TTC549 (cell line): ENCODE data around the gene CXCL9.
A peak's percentile ranks its signal among the peaks of the same experiment; 100 is the strongest.
"Not testable (repeated sequence)": the region's sequence is repeated elsewhere in the genome, so short reads cannot be mapped to it uniquely, and the experiment has no call there.

ENCODE experiments used
- FAIRE-seq: peaks from 2 replicates; lab custom pipeline; 2012; peaks lifted over from hg19 to GRCh38; lab: Jason Lieb, UNC

CXCL9 gene

DNA sequence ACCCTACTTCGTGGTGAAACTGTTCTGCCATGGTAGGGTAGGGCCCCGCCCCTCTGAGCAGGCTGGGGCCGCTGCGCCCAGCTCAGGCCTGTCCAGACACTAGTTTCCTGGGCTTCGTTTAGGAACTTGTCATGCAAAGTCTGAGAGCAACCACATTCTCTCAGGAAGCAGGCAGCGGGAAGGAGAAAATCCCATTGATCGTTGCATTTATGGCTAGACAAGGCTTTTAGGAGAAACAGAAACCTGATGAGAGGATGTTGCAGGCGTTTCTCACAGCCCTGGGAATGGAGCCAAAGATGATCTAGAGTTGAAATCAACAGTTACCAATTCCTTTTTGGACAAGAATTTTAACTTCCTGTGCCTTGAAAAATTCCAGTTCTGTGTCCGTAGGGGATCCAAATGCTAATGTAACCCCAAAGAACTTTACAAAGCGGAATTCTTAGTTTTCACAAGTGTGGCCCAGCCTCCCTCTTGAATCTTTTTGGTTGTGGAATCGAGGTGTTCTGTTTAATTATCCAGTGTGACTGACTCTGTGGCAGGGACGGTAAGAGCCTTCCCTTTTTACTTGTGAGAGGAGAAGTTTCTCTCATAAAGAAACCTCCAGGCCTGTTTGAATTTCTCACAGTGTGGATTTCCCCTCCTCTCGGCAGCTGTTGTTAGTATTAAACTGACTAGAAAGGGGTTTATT, 4.5 kb upstream of the CXCL9 start:
- FAIRE-seq: no peak

- FAIRE-seq: no peak
Observed at GRCh38 chr4:76011018-76011670, 3.8 kb upstream of the CXCL9 start.

GRCh38 chr4:76010576-76010975, 3.3 kb upstream of the CXCL9 start:
- no peak for FAIRE-seq

- FAIRE-seq: no peak
Observed at GRCh38 chr4:76009311-76009710, 2.0 kb upstream of the CXCL9 start.

DNA sequence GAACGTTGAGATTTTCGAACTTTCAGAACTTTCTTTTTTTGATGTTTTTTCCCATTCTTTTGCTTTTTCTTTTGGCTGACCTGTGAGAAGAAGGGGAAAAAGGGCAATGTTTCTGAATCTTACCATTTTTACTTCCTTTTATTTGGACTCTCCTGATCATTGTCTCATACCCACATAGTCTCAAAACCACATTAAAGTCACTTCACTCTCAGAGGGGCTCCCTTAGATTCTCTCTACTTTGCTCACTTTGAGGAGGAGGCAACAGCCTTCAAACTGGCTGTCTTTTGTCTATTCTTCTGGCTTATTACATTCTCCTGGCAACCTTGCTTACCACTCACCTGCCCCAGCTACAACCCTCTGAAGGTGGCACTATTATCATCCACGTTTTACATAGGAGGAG, 3.7 kb downstream of the CXCL9 start:
- no peak for FAIRE-seq

DNA sequence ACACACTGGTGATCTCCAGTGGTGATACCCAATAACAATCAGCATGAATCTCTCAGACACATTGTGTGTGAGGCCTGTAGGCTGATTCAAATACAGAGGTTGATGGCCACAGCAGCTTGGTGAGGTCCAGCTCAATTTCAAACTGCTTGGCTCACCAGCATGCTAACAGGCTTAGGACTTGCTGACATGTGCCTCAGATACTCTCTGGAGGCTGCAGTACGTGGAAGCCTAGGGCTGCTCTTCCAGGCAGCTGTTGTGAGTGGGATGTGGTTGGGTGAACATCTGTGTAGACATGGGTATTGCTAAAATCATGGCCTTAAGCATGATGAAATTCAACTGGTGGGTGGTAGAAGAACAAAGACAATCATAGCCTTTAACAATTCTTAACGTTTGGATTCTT, 4.3 kb downstream of the CXCL9 start:
- no peak for FAIRE-seq

DNA sequence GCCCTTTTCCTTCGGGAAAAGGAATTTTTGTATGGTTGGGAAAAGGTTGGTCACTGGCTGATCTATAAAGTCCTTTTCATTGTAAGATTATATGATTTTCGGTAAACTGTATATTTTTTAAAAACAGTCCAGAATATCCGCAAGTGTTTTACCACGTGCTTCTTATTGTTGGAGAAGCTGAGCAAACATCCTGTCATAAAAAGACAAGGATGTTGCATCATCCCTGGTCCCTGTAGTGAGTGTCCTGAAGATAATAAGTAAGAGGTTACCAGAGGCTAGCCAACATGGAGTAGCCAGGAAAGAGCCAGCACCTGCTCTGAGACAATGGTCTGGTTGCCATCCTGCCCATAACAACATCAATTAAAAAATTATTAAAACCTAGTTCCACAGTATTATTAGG, 5.1 kb downstream of the CXCL9 start:
- no peak for FAIRE-seq

- no peak for FAIRE-seq
Observed at GRCh38 chr4:76001700-76002099, 5.6 kb downstream of the CXCL9 start.

GRCh38 chr4:76000279-76000678, 7.0 kb downstream of the CXCL9 start:
- FAIRE-seq: no peak

DNA sequence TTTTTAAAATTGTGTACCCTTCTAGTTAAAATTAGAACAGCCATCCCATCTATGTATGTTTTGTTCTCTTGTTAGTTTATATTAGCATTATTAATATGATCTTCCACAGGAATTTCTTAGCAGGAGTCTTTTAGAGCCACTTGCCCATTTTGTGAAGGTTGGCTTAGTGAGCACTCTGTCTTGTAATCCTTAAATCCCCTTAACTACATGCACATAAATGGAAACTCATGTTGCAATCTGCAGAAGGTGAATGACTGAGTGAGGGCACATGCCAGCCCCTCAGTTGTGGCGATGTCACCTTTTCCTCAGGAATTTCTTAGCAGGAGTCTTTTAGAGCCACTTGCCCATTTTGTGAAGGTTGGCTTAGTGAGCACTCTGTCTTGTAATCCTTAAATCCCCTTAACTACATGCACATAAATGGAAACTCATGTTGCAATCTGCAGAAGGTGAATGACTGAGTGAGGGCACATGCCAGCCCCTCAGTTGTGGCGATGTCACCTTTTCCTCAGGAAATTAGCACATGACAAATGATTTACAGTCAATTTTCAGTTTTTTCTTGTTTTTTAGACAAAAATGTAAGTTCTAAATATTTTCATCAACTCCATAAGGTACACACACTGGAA, 8.7 kb downstream of the CXCL9 start:
- not testable (repeated sequence) for FAIRE-seq

- FAIRE-seq: no peak
Observed at GRCh38 chr4:75997946-75998345, 9.4 kb downstream of the CXCL9 start.

DNA sequence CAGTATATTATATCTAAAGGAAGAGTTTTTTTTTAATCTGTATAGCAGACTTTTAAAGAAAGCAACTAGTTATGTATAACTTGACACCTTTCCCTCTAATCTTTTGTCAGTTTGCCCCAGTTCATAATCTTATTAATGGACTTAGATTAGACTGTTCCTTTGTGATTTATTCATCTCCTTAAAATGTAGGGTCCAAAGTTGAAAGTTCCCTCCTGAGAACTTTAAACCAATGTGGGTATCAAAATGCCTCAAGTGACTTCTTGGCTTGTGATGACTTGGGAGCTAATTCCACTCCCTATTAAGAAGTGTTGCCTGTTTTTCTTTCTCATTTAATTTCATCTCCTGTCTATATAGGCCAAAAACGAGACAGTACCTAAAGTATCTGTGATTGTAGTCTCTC, 10.2 kb downstream of the CXCL9 start:
- no peak for FAIRE-seq

DNA sequence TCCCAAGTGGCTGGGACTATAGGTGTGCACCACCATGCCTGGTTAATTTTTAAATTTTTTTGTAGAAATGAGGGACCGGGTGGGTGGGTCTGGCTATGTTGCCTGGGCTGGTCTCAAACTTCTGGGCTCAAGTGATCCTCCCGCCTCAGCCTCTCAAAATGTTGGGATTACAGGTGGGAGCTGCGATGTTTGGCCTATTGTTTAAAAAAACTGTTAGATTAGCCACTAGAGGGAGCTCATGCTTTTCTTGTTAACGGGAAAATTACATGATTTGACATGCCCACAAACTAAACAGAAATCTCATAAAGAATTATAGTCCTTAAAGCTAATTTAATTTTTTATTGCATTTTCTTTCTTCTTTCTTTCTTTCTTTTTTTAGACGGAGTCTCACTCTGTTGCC, 11.6 kb downstream of the CXCL9 start:
- peak; percentile 37 for FAIRE-seq

DNA sequence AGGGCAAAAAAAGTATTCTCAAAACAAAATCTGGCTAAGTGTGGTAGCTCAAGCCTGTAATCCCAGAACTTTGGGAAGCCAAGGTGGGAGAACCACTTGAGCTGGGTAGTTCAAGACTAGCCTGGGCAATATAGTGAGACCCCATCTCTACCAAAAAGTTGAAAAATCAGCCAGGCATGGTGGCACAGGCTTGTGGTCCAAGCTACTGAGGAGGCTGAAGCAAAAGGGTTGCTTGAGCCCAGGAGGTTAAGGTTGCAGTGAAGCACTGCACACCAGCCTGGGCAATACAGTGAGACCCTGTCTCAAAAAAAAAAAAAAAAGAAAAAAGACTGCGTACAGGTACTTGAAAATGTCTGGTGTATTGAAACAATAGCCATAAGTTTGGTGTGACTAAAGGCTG, 14.8 kb downstream of the CXCL9 start:
- no peak for FAIRE-seq

DNA sequence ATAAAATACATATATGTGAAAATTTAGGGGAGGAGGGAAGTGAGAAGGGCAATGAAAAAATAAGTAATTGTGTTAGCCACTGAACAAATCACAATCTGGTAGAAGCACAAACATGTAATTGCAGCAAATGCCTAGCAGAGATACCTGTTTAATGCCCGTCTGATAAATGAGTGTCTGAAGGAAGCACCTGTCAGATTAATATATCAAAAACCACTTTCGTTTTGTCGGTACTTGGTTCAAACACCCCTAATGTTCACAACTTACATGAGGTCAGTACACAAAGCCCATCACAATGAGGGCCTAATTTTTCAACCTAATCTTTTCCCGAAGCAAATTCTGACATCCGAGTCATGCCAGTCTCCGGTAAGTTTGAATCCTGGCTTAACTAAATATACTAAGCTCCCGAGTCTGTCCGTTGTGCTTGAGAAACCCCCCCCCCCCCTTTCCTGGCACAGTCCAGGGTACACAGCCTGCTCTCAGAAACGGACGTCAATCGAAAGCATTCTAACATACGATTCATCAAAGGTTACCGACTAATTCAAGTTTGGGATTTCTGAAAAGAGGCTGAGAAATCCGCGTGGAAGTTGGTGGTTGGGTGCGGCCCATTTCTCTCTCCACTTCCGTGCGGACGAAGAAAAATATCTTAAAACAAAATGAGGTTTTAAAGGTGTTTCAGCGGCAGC, 17.3 kb downstream of the CXCL9 start:
- FAIRE-seq: no peak

GRCh38 chr4:75985116-75985515, 22.2 kb downstream of the CXCL9 start:
- FAIRE-seq: no peak

DNA sequence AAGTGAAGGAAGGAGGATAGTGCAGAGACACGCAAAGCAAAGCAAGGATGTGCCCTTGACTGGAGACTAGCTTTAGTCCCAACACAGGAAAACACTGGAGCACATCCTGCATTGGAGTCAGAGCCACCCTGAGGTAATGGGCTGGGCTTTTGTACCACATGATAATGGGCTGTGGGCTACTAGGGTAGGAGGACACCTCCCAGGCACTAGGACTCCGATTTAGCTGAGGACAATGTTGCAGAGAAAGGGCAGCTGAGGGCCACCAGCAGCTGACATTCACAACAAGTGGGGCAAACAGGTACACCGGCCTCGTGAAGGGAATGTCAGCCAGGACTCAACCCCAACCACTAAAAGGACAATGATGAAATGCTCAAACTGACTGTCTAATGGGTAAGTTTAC, 26.7 kb downstream of the CXCL9 start:
- FAIRE-seq: no peak

- no peak for FAIRE-seq
Observed at GRCh38 chr4:75976177-75976576, 31.1 kb downstream of the CXCL9 start.

DNA sequence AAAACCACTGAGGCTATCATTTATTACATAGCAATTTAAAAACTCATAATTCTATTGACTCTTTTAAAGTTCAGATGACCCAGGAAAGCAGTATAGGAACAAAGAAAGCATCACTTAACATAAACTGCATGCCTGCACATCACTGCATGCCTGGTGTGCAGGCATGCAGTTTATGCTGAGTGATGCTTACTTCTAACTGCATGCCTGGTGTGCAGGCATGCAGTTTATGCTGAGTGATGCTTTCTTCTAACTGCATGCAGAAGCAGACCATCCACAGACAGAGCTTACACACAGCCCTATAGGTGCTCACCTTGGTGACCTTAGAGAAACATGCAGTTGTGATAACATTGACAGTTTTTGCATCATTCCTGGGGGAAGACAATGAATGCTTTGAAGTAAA, 33.5 kb downstream of the CXCL9 start:
- peak; percentile 68 for FAIRE-seq

DNA sequence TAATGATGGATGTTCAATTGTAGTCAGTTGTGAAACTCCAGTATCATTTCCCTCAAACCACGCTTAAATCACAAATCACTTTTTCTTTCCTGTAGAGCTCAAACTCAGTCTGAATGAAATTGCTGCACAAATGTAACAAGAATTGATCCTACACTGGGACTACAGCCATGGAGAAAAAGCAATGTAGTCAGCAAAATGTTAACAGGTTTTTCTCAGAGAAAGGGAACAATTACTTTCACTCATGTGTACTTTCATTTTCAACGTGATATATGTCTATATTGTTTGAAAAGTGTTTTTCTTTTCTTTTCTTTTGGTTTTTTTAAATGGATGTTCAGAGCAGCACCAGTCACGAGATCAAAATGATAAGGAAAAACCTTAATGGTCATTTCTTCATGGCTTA, 39.2 kb downstream of the CXCL9 start:
- no peak for FAIRE-seq

DNA sequence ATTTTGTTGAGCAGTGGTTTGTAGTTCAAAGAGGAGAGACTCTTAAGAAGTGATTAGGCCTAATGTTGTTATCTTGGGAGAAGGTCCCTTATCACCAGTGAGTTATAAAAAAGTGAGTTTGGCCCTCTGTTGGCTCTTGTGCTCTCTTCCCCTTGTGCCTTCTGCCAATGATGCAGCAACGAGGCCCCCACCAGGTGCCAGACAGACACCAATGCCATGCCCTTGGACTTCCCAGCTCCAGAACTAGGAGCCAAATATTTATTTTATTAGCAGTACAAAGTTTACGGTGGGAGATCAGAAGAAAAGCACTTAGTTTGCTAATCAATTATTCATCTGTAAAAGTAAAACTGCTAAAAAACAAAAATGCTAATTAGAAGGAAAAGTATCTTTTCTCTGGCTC, 43.8 kb downstream of the CXCL9 start:
- no peak for FAIRE-seq

- not testable (repeated sequence) for FAIRE-seq
Observed at GRCh38 chr4:75962072-75962471, 45.2 kb downstream of the CXCL9 start.

DNA sequence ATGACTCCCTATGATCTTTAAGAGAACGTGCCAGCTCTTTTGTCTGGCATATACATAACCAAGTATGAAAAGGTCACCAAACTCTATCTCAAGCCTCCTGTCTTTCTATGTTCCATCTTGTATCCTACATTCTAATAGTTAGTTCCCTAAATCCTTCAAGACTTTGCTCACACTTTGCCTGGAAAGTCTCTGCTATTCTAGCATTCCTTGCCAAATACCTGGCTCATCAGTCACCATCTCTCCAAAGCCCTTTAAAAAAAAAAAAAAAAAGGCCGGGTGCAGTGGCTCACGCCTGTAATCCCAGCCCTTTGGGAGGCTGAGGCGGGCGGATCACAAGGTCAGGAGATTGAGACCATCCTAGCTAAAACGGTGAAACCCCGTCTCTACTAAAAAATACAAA, 48.8 kb downstream of the CXCL9 start:
- not testable (repeated sequence) for FAIRE-seq
